Thoracic aorta (tissue), 2 donors: ENCODE results near the gene IRAK3. TPM values are rescaled to one million over a fixed set of nuclear protein-coding genes. Genes with fewer than 3 reads are reported as not detected.
"Not testable (repeated sequence)": the region's sequence is repeated elsewhere in the genome, so short reads cannot be mapped to it uniquely, and the experiment has no call there.

Experiments used
- ATAC-seq: fragments of 150-250 bp; one replicate; pipeline ENCODE4 v1.8.0; 2017; ENCODE audit warnings: low read depth; ENCODE audit not compliant: insufficient number of reproducible peaks, low FRiP score
- DNase-seq: peaks from one replicate; pipeline ENCODE4 v3.0.0-alpha.2; 2020; ENCODE audit warnings: low spot score
- H3K27ac ChIP-seq, 2 donors: fragments of 200-600 bp; sonication (generic); 1 replicate in 1 of 2; 2 replicates in 1 of 2; pipeline ENCODE4 v1.5.1; 2016; ENCODE audit warnings: mild to moderate bottlenecking in 2 of 2, moderate library complexity in 2 of 2
- H3K27me3 ChIP-seq: fragments of 200-600 bp; sonication (generic); replicated peaks from 2 replicates; pipeline ENCODE4 v1.6.0; 2016; ENCODE audit warnings: mild to moderate bottlenecking; ENCODE audit not compliant: insufficient read depth
- H3K36me3 ChIP-seq: fragments of 200-600 bp; sonication (generic); one replicate; pipeline ENCODE4 v1.5.1; 2016
- H3K4me1 ChIP-seq, 2 donors: fragments of 200-600 bp; sonication (generic); 1 replicate in 1 of 2; 2 replicates in 1 of 2; pipeline versions ENCODE4 v1.5.1 to v1.6.0; 2016; ENCODE audit warnings: low read depth in 2 of 2, mild to moderate bottlenecking in 1 of 2; ENCODE audit not compliant: control insufficient read depth in 1 of 2
- H3K4me3 ChIP-seq: fragments of 200-600 bp; sonication (generic); 2 replicates; pipeline ENCODE4 v1.5.1; 2016; ENCODE audit warnings: mild to moderate bottlenecking
- H3K9me3 ChIP-seq: fragments of 200-600 bp; sonication (generic); 2 replicates; pipeline ENCODE4 v1.5.1; 2016
- CTCF ChIP-seq: fragments of 200-600 bp; sonication (generic); IDR thresholded peaks from one replicate; pipeline ENCODE4 v1.5.1; 2019; ENCODE audit warnings: antibody characterized with exemption
- total RNA-seq, 2 donors: library from RNA; depleted of rRNA; stranded (reverse); fragments of >200 nt; gene quantifications; one replicate each; pipeline versions ENCODE4 v1.1.0 to v1.2.3, GENCODE V29; 2016

The IRAK3 gene
- total RNA-seq, 2 donors from 2014 or later, result 29.8 to 67.9 TPM

- ATAC-seq (no peak), DNase-seq (no peak)
- no peak for TF ChIP-seq CTCF
Observed at GRCh38 chr12:66199141-66199540, 10.1 kb downstream of the IRAK3 start.

GRCh38 chr12:66199831-66200509, 11.0 kb downstream of the IRAK3 start:
- H3K27me3 ChIP-seq, result no peaks in the 10 kb centered on the region
- no peaks in the 10 kb centered on the region for H3K9me3 ChIP-seq
- ATAC-seq (no peak), DNase-seq (no peak)
- no peak overlapping the region for H3K27ac ChIP-seq
- H3K4me3 ChIP-seq, result no peak overlapping the region
- H3K36me3 ChIP-seq, result no peaks in the 10 kb centered on the region
- H3K4me1 ChIP-seq, result peaks cover 26 to 28% of the 10 kb centered on the region in 2 donors
- TF ChIP-seq CTCF, result no peak

More at GRCh38 chr12:66199141-66199540, 10.1 kb downstream of the IRAK3 start:
- H3K4me3 ChIP-seq, result no peak overlapping the region
- H3K9me3 ChIP-seq, result no peaks in the 10 kb centered on the region
- no peaks in the 10 kb centered on the region for H3K27me3 ChIP-seq
- peaks cover 26 to 28% of the 10 kb centered on the region in 2 donors for H3K4me1 ChIP-seq
- H3K36me3 ChIP-seq, result no peaks in the 10 kb centered on the region
- H3K27ac ChIP-seq, result no peak overlapping the region

GRCh38 chr12:66203820-66204219, 14.8 kb downstream of the IRAK3 start:
- Histone ChIP-seq H3K4me1 (peaks cover 5 to 8% of the 10 kb centered on the region in 2 donors), H3K9me3 (no peaks in the 10 kb centered on the region), H3K36me3 (no peaks in the 10 kb centered on the region), H3K27me3 (no peaks in the 10 kb centered on the region), H3K4me3 (no peak overlapping the region), H3K27ac (no peak overlapping the region)
- ATAC-seq (no peak), DNase-seq (no peak)
- TF ChIP-seq CTCF, result no peak

- Histone ChIP-seq H3K27ac (no peak overlapping the region), H3K27me3 (no peaks in the 10 kb centered on the region), H3K9me3 (no peaks in the 10 kb centered on the region), H3K4me3 (no peak overlapping the region), H3K4me1 (no peaks in the 10 kb centered on the region), H3K36me3 (no peaks in the 10 kb centered on the region)
- ATAC-seq, result no peak
- TF ChIP-seq CTCF, result no peak
- DNase-seq, result no peak
Observed at GRCh38 chr12:66206141-66206540, 17.1 kb downstream of the IRAK3 start.

GRCh38 chr12:66210840-66211239, 21.8 kb downstream of the IRAK3 start:
- ATAC-seq, result no peak

GRCh38 chr12:66211573-66211972, 22.6 kb downstream of the IRAK3 start:
- H3K4me3 ChIP-seq, H3K36me3 ChIP-seq, ATAC-seq, H3K4me1 ChIP-seq, H3K9me3 ChIP-seq, DNase-seq, H3K27me3 ChIP-seq, H3K27ac ChIP-seq: not testable (repeated sequence)

More at GRCh38 chr12:66210840-66211239, 21.8 kb downstream of the IRAK3 start:
- no peak for DNase-seq
- no peaks in the 10 kb centered on the region for H3K27me3 ChIP-seq
- peaks cover 4% of the 10 kb centered on the region for H3K36me3 ChIP-seq
- H3K9me3 ChIP-seq, result no peaks in the 10 kb centered on the region
- H3K27ac ChIP-seq, result no peak overlapping the region
- H3K4me1 ChIP-seq, result no peaks in the 10 kb centered on the region
- no peak overlapping the region for H3K4me3 ChIP-seq
- TF ChIP-seq CTCF, result no peak

- not testable (repeated sequence) for H3K9me3 ChIP-seq, DNase-seq, H3K36me3 ChIP-seq, H3K4me1 ChIP-seq, ATAC-seq, H3K4me3 ChIP-seq, H3K27me3 ChIP-seq, H3K27ac ChIP-seq
Observed at GRCh38 chr12:66213011-66213410, 24.0 kb downstream of the IRAK3 start.
